B cell (primary cell): ENCODE measurements around the gene ACTBL2. TPM values are rescaled to one million over a fixed set of nuclear protein-coding genes. Genes with fewer than 3 reads are reported as not detected.

ENCODE experiments used
- ATAC-seq: fragments of 200-7000 bp; cut with Tn5 transposase; one replicate; pipeline ENCODE4 v1.10.0; 2021; ENCODE audit warnings: low read depth, mild to moderate bottlenecking, moderate number of reproducible peaks, moderate library complexity
- CTCF ChIA-PET: fragments of 350-600 bp; sonication (Branson Sonifier 250); formaldehyde crosslinking; loops from one replicate; lab custom pipeline; 2021; ENCODE audit warnings: antibody characterized with exemption, inconsistent platforms; lab: Charles Lee
- POLR2A ChIA-PET: fragments of 350-600 bp; sonication (Branson Sonifier 250); formaldehyde crosslinking; loops from one replicate; lab custom pipeline; 2021; ENCODE audit warnings: antibody characterized with exemption; lab: Charles Lee
- DNase-seq: peaks from one replicate; pipeline ENCODE4 v3.0.0; 2013
- H2AFZ ChIP-seq: 2 replicates; pipeline ENCODE4 v1.6.1; 2012; ENCODE audit warnings: mild to moderate bottlenecking, low read depth, low read length; ENCODE audit not compliant: insufficient read depth, poor library complexity, severe bottlenecking
- H3K27ac ChIP-seq, 2 donors: 1 replicate in 1 of 2; 2 replicates in 1 of 2; pipeline ENCODE4 v1.5.1; 2012 to 2013; ENCODE audit warnings: low read length in 2 of 2, mild to moderate bottlenecking in 2 of 2, moderate library complexity in 1 of 2
- H3K27me3 ChIP-seq, 4 experiments: fragments of 200-600 bp in 1 of 4; sonication (generic) in 1 of 4; replicated peaks in 1 of 4; 1 replicate in 2 of 4; 2 replicates in 2 of 4; pipeline versions ENCODE4 v1.6.1 to v1.7.0; 2013 to 2016; ENCODE audit warnings: low read length in 3 of 4, mild to moderate bottlenecking in 2 of 4, mixed read lengths in 1 of 4, moderate library complexity in 1 of 4; ENCODE audit not compliant: insufficient read depth in 4 of 4, control insufficient read depth in 3 of 4; ENCODE audit errors: control extremely low read depth in 1 of 4
- H3K36me3 ChIP-seq, 2 experiments: replicated peaks in 1 of 2; 1 replicate in 1 of 2; 2 replicates in 1 of 2; pipeline versions ENCODE4 v1.6.1 to v1.7.1; 2013; ENCODE audit warnings: low read length in 1 of 2; ENCODE audit not compliant: insufficient read depth in 2 of 2, control insufficient read depth in 1 of 2; ENCODE audit errors: control extremely low read depth in 1 of 2, extremely low read depth in 1 of 2
- H3K4me1 ChIP-seq, 2 donors: fragments of 200-600 bp in 1 of 2; sonication (generic) in 1 of 2; 1 replicate in 1 of 2; 2 replicates in 1 of 2; pipeline versions ENCODE4 v1.5.1 to v1.6.1; 2013 to 2017; ENCODE audit warnings: low read length in 2 of 2; ENCODE audit not compliant: control insufficient read depth in 2 of 2, insufficient read depth in 2 of 2
- H3K4me2 ChIP-seq: replicated peaks from 2 replicates; pipeline ENCODE3; 2012; ENCODE audit warnings: mild to moderate bottlenecking, low read depth, low read length; ENCODE audit not compliant: poor library complexity, severe bottlenecking
- H3K4me3 ChIP-seq, 5 experiments: fragments of 200-600 bp in 1 of 5; sonication (generic) in 1 of 5; 1 replicate in 3 of 5; 2 replicates in 2 of 5; pipeline versions ENCODE4 v1.5.1 to v1.7.0; 2011 to 2016; ENCODE audit warnings: low read length in 4 of 5, mild to moderate bottlenecking in 4 of 5, low read depth in 2 of 5, control low read depth in 1 of 5, moderate library complexity in 1 of 5; ENCODE audit not compliant: insufficient read depth in 1 of 5; ENCODE audit errors: control extremely low read depth in 1 of 5, extremely low read depth in 1 of 5
- H3K79me2 ChIP-seq: fragments of 200-600 bp; sonication (generic); one replicate; pipeline ENCODE4 v1.6.0; 2016; ENCODE audit warnings: low read length; ENCODE audit not compliant: control insufficient read depth, insufficient read depth
- H3K9ac ChIP-seq: fragments of 200-600 bp; sonication (generic); 2 replicates; pipeline ENCODE4 v1.6.1; 2017; ENCODE audit warnings: mild to moderate bottlenecking, low read length, moderate library complexity
- H3K9me3 ChIP-seq, 3 donors: one replicate each; pipeline versions ENCODE4 v1.6.1 to v1.7.1; 2013; ENCODE audit warnings: low read length in 2 of 3; ENCODE audit not compliant: control insufficient read depth in 2 of 3, insufficient read depth in 1 of 3; ENCODE audit errors: control extremely low read depth in 1 of 3
- H4K20me1 ChIP-seq: 2 replicates; pipeline ENCODE4 v1.6.0; 2012; ENCODE audit warnings: mild to moderate bottlenecking, low read length; ENCODE audit not compliant: insufficient read depth, control insufficient read depth, poor library complexity, severe bottlenecking
- H3K27ac Mint-ChIP-seq: one replicate; pipeline ENCODE4 v1.8.0; 2021; ENCODE audit warnings: mixed read lengths
- H3K27me3 Mint-ChIP-seq: one replicate; pipeline ENCODE4 v1.8.0; 2021; ENCODE audit warnings: mixed read lengths
- H3K4me1 Mint-ChIP-seq: one replicate; pipeline ENCODE4 v1.8.0; 2021; ENCODE audit warnings: mixed read lengths
- H3K4me3 Mint-ChIP-seq: one replicate; pipeline ENCODE4 v1.8.0; 2021; ENCODE audit warnings: mixed read lengths
- H3K9me3 Mint-ChIP-seq: one replicate; pipeline ENCODE4 v1.8.0; 2022; ENCODE audit warnings: mixed read lengths; ENCODE audit not compliant: insufficient read depth
- CTCF ChIP-seq: fragments of 200-600 bp; IDR thresholded peaks from one replicate; pipeline ENCODE4 v1.8.0; 2022; ENCODE audit warnings: antibody characterized with exemption, mild to moderate bottlenecking
- EZH2 ChIP-seq: IDR thresholded peaks from 2 replicates; pipeline ENCODE4 v1.6.1; 2012; ENCODE audit warnings: borderline replicate concordance, low read depth, mild to moderate bottlenecking, moderate library complexity, low read length; ENCODE audit not compliant: insufficient read depth, poor library complexity, severe bottlenecking
- WGBS: methylation state at CpG from one replicate; pipeline ENCODE4 v1.1.5; 2013; ENCODE audit warnings: missing lambda C conversion rate; ENCODE audit not compliant: insufficient coverage; 5-methylcytosine and 5-hydroxymethylcytosine counted together
- intact Hi-C: fragments of 100-400 bp; cut with micrococcal nuclease; formaldehyde crosslinking; loops from one replicate; pipeline ENCODE4 v1.10.0; 2022
- polyA plus RNA-seq: library from polyadenylated mRNA; depleted of rRNA; stranded (reverse); fragments of >200 nt; gene quantifications from 2 replicates; pipeline ENCODE4 v1.2.3, GENCODE V29; 2012
- total RNA-seq, 2 donors: library from RNA; stranded (reverse); fragments of 120-200 nt in 1 of 2; gene quantifications; 1 replicate in 1 of 2; 2 replicates in 1 of 2; pipeline versions ENCODE4 v1.2.3 to v1.2.4, GENCODE V29; 2013 to 2022

The ACTBL2 gene
- total and polyA plus RNA-seq, 2 donors (not counting 1 experiment from before 2014, with no cell fraction given): not detected

- no peak for TF ChIP-seq CTCF
- no peak for TF ChIP-seq EZH2
- Histone ChIP-seq H3K4me3 (no peak overlapping the region), H3K9me3 (peaks cover 0 to 12% (median 2%) of the 10 kb centered on the region in 3 donors), H3K4me1 (no peaks in the 10 kb centered on the region), H3K27me3 (no peaks in the 10 kb centered on the region), H3K27ac (no peak overlapping the region), H3K79me2 (no peaks in the 10 kb centered on the region), H3K9ac (no peak overlapping the region), H3K4me2 (no peak overlapping the region), H4K20me1 (no peaks in the 10 kb centered on the region), H3K36me3 (no peaks in the 10 kb centered on the region), H2AFZ (no peak overlapping the region)
- no peaks in the 10 kb centered on the region for H3K4me1 Mint-ChIP-seq
- WGBS: no CpG with 5 or more reads among the region's 1 CpG
- CTCF ChIA-PET: no interaction called here
- POLR2A ChIA-PET: no interaction called here
- intact Hi-C loops: no loop called here
- ATAC-seq (no peak), DNase-seq (no peak)
- no peak overlapping the region for H3K4me3 Mint-ChIP-seq
- peaks cover 8% of the 10 kb centered on the region for H3K27me3 Mint-ChIP-seq
- no peak overlapping the region for H3K27ac Mint-ChIP-seq
- peaks cover 3% of the 10 kb centered on the region for H3K9me3 Mint-ChIP-seq
Observed at GRCh38 chr5:57517250-57517649, 34.6 kb upstream of the ACTBL2 start.

DNA sequence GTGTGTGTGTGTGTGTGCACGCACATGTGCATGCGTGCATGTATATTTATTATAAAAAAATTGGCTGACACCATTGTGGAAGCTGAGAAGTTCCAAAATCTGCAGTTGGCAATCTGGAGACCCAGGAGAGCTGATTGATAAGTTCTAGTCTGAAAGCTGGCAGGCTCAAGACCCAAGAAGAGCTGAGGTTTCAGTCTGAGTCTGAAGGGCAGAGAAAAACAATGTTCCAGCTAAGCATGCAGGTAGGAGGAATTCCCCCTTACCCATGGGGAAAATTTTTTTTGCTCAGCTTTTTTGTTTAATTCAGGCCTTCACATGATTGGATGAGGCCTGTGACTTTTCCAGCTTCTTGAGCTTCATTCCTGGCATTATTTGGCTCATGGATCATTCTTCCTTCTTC is 31.2 kb upstream of the ACTBL2 start:
- H3K4me2 ChIP-seq: no peak overlapping the region
- ATAC-seq (no peak), DNase-seq (no peak)
- Mint-ChIP-seq H3K27me3 (peaks cover 14% of the 10 kb centered on the region), H3K4me1 (no peaks in the 10 kb centered on the region), H3K4me3 (no peak overlapping the region), H3K27ac (no peak overlapping the region), H3K9me3 (no peaks in the 10 kb centered on the region)
- no peaks in the 10 kb centered on the region for H3K79me2 ChIP-seq
- ChIA-PET CTCF (interaction anchor here (1.1 kb wide), 1 partner anchor 13 kb away, joined by 4 read pairs; no protein-coding TSS in a partner anchor), POLR2A (no interaction called here)
- H3K9ac ChIP-seq: no peak overlapping the region
- H3K27me3 ChIP-seq: no peaks in the 10 kb centered on the region
- H3K9me3 ChIP-seq: peaks cover 0 to 5% (median 0%) of the 10 kb centered on the region in 3 donors
- H3K36me3 ChIP-seq: no peaks in the 10 kb centered on the region
- TF ChIP-seq EZH2 (no peak), CTCF (no peak)
- H3K4me1 ChIP-seq: no peaks in the 10 kb centered on the region
- H3K27ac ChIP-seq: no peak overlapping the region
- H3K4me3 ChIP-seq: no peak overlapping the region
- intact Hi-C loops: no loop called here
- no peaks in the 10 kb centered on the region for H4K20me1 ChIP-seq
- 100% methylated on average over 1 of the region's 2 CpGs for WGBS
- H2AFZ ChIP-seq: no peak overlapping the region
